HG02970 (cell line): Measurements from ENCODE around the gene VSIG10.
A peak's percentile ranks its signal among the peaks of the same experiment; 100 is the strongest.
"Not testable (repeated sequence)": the region's sequence is repeated elsewhere in the genome, so short reads cannot be mapped to it uniquely, and the experiment has no call there.

Source experiments
- ATAC-seq: cut with Tn5 transposase; IDR thresholded peaks from one replicate; pipeline ENCODE4 v1.9.1; 2021; ENCODE audit warnings: mild to moderate bottlenecking, moderate library complexity, moderate number of reproducible peaks; ENCODE audit not compliant: unreplicated experiment, low FRiP score

The VSIG10 gene

DNA sequence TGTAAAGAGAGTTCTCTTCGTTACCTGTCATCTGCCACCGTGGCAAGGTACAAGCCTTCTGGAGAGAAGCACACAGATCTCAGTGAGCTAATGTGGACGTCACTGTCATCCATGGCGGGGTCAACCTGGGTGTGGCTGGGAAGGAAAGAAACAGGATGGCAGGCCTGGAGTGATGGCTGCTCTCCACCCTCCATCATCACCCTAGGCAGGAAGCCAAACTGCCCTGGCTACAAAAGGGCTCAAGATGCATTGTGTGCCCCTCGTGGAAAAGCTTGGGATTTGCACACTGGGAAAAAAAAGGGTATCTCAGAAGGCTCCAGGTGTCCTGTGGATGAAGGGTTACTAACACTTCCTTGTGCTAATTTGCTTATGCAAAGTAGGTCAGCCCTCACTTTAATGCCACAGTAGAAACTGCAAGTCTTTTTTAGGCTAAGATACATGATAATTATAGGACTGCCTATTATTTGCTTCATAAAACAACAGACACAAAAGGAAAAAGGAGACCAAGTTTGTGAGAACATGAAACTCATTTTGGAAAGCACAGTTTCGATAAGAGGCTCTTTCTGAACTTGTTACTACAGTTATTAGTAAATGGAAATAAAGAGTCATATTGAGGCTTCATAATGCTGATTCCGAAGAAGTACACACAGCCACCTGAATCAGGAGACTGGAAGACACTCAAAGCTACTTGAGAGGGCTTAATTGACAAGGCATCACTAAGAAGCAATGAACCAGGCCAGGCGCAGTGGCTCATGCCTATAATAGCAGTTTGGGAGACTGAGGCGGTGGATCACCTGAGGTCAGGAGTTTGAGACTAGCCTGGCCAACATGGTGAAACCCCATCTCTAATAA is 68.4 kb downstream of the VSIG10 start:
- peak; percentile 57 for ATAC-seq

DNA sequence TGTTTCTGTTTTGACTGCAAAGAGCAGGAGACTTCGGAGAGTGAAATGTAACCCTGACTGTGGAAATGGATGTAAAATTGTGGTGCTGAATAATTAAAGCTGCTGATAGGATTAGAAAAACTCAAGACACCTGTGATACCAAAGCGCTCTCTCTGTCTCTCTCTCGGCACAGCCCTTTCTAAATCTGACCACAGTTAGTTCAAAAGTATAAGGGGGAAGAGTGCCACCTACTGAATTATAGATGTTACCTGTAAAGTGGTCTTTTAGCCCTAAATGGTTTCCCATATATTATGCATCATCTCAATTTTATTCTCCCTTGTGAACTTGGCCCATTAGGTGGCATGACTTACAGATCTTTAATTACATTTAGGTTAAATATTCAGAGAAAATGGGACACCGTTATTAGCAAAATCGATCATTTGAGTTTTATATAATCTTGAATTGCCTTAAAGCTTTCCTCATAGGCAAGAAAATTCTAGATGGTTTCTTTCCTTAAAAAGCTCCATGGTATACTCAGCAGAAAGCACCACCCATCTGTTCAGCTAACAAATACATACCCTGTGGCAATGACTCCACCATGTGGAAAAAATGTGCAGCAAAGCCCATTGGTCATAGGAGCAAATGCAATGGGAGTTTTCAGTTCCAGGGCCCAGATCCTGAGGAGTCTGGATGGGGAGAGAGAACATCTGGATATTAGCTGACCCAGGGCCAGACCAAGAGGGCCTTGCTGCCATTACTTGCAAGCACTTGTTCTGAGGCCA is 69.2 kb downstream of the VSIG10 start:
- ATAC-seq = no peak

DNA sequence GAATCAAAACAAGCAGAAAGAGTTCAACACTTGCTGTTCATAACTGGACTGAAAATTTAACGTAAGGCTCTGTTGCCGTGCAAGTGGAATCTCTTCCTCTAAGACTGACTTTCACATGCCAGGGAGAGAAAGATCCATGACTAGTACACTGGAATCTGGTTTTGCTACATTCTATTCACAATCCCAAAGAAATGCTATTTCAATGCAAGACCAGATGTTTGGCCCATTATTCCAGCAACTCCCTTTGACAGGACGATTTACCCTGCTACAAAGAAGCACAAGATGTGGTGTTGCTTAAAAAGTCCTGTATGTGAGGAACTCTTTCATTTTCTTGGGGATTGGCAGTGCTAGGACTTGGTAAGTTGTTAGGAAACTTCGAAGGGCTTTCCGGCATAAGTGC is 69.9 kb downstream of the VSIG10 start:
- no peak for ATAC-seq

DNA sequence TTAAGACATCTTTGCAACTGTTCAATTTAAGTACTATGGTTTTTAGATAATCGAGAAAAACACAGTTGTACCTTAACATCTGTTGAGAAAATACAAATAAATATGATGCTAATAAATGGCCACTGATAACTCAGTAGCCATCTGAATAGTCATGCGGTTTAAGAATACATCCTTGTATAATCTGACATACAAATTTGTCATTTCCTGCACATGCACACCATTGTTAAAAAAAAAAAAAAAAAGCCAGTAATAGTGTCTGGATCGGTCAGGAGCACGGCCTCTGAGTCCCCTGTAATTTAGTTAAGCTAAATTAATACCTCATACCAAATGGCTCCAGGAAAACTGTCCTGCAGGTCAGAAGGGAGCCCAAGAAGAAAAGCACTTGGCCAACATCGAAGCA is 70.5 kb downstream of the VSIG10 start:
- no peak for ATAC-seq

DNA sequence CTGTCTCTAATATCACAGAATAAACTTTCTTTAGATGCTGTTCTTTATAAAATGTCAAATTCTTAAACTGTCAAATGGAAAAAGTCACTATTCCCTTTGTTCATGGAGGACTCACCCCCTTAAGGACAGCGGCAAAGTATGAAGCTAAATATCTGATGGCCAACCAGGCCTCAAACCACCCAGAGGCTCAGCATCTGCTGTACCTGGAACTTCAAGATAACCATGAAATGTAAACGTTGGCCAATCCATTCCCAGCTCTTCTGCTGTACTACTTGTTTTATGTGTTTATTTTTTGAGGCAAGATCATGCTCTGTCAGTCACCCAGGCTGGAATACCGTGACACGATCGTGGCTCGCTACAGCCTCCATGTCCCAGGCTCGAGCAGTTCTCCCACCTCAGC is 71.6 kb downstream of the VSIG10 start:
- no peak for ATAC-seq

DNA sequence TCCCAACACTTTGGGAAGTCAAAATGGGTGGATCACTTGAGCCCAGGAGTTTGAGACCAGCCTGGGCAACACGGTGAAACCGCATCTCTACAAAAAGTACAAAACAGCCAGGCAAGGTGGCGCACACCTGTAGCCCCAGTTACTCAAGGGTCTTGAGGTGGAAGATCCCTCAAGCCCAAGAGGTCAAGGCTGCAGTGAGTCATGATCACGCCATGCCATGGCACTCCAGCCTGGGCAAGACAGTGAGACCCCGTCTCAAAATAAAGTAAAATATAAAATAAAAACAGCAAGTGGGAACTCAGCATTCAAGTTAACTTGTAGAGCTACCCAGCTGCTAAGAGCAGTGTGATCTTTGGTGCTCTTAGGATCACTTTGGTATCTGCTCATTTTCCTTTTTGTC is 74.6 kb downstream of the VSIG10 start:
- no peak for ATAC-seq

DNA sequence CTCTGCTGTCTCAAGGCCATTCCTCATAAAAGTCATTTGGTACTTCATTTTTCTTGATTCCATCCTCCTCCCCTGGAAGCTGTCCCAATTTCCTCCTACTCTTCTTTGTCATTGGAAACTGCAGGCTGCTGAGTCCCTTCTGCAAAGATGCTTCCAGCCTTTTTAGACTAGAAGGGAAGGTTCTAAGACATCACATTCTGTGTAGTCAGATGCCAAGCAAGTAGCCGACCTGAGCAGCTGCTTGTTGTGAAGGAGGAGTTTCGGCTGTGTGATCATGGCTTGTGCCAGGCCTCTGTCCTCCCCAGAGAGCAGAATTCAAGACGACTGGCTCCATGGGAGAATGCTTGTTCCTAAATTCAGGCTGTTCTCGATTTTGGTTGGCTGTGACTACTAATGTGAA is 78.6 kb downstream of the VSIG10 start:
- ATAC-seq = no peak

DNA sequence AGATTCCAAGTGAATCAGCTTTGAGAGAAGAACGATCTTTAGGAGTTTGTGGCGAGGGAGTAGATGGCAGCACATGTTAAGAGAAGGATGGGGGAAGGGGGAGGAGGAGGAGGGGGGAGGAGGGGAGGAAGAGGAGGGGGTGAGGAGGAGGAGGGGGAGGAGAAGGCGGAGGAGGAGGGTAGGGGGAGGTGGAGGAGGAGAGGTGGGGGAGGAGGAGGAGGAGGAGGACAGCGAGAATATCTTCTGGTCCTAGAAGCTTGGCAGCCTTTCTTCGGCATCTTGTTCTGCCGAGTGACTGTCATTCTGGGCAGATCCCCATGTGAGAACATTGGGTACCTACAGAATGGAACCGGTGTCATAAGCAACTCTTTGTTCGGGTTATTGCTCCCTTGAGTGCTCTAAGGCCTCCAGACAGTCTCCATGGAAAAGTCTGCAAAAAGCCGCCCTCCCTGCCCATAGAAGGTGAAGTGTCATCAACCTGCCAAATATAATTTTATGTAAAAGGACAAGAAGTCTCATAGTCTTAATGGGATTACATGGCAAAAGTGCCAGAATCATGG is 80.4 kb downstream of the VSIG10 start:
- no peak for ATAC-seq

DNA sequence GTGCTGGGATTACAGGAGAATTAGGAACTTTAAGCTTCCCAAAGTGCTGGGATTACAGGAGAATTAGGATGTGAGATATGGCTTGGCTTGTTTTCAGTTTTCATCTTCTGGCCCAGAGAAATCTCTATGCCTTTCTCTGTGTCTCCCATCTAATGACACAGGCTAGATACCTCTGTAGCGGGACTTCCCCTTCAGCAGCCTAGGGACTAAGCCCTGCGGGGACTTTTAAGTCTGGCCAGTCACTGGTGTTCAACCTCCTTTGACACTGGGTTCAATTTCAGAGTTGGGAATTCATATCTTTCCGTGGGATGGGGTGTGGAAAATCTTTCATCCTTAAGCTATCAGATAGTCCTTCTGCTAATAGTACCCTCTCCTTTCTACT is 81.1 kb downstream of the VSIG10 start:
- ATAC-seq = no peak

DNA sequence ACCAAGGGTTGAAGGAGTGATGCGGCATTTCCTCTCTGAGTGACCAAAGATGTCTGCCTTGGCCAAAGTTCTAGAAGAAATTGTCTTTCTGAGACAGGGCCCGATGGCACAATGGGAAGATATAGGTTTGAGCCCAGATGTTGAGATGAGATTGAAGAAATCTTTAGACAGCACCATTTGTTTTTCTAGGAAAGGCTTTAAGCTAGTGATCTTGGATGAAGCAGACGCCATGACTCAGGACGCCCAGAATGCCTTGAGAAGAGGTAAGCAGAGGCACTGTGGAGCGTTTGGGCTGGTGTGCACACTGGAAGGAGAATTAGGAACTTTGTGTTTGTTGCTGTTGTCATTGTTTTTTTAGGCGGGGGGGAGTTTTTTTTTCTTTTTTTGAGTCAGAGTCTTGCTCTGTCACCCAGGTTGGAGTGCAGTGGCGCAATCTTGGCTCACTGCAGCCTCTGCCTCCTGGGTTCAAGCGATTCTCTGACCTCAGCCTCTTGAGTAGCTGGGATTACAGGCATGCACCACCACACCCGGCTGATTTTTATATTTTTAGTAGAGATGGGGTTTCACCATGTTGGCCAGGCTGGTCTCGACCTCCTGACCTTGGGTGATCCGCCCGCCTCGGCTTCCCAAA is 81.6 kb downstream of the VSIG10 start:
- not testable (repeated sequence) for ATAC-seq

DNA sequence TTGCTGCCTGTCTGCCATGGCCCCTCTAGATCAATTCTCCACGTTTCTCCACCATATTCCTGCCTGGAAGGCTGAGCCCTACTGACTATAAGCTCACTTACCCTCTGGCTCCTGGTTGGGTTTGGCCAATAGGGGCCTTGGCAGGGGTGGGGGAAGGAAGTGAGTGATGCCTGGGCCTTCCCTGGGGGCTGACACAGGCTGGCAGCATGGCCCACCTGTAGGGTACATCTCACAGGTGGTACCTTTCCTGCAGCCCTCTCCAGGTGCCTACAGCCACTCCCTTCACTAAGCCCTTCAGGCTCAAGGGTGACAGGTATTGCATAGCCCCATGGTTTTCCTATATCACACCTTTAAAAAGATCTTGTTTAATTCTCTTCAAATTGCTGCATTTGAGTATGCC is 83.8 kb downstream of the VSIG10 start:
- no peak for ATAC-seq

DNA sequence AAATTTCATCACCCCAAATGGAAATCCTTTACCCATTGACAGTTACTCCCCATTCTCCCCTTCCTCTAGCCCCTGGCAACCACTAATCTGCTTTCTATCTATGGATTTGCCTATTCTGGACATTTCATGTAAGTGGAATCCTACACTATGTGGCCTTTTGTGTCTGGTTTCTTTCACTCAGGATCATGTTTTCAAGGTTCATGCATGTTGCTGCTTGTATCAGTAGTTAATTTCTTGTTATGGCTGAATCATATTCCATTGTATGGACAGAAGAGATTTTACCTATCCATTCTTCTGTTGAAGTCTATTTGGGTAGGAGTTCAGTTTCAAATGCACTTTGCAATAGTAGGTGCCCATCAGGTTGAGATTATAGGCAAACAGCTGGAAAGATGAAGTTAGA is 85.9 kb downstream of the VSIG10 start:
- no peak for ATAC-seq

DNA sequence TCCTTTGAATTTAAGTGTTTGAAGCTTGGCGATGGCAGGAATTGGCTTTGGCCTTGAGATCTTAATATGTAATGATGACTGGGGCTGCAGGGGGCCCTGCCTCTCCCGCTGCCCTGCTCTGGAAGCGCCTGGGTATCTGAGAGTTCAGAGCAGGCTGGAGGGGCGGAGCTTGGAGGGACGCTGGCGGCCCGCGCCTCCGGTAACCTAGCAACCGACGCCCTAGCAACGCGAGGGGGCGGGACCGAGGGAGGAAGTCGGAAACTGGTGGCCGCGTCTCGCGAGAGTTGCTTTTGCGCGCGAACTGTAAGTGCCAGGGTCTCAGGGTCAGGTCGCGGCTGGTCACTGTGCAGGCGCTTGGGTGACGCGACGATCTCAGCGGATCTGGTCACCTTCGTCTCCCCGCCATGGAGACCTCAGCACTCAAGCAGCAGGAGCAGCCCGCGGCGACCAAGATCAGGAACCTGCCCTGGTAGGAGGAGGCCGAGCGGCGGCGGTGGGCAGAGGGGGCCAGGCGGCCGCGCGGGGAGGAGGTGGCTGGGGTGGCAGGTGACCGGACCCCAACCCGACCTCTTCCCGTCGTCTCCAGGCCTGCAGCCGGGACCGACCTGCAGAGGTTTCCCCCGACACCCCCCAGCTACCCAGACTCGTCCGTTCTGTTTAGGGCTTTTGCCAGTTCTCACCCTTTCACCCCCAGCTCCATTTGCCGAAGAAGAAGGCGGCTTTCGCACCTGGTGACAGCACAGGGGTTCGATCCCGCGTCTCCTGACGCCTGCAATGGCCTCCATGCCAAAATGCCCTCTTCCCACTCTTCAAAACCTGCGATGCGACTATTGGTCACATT is 87.2 kb downstream of the VSIG10 start, which contains the start of gene RFC5:
Gene RFC5, plus strand, starts transcription at position 280 of the 841 bp plus-strand sequence. Its CDS starts 125 bp downstream, at position 405.
- ATAC-seq = peak; percentile 98

DNA sequence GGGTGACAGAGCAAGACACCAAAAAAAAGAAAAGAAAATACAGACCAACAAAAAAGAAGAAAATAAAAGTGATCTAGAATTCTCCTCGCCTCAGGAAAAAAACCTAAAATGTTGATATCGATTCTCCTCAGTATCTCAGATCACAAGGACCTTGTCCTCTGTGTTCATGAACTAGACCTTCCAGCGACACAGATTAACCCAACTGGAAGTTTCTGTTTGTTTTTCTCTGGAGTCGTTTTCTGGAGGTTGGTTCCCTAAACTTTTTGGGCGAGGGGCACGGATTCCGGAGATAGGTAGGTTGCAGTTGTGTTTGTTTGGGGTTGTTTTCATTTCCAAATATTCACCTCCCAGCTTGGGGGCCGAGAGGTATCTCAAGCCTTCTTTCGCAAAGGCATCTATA is 87.9 kb downstream of the VSIG10 start:
- no peak for ATAC-seq

DNA sequence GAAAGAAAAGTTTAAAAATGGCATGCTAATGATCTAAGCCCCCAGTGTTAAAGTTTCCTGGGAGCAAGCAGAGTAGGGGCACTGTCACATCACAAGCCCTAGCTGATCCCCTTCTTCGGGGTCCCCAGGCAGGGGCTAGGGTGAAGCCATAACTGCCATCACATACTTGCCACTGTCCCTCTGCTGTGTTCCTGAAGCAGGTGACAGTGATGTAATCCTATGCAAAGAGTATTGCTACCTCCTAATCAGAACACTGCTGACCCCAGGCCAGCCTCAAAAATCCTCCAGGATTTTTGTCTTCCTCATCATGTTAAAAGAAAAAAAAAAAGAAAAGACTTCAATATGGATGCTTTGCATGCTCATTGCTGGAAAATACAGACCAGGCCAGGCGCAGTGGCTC is 88.5 kb downstream of the VSIG10 start:
- ATAC-seq = no peak
